Mesendoderm (in vitro differentiated cells): ENCODE results near the gene ECI2.
"Not testable (repeated sequence)": the region's sequence is repeated elsewhere in the genome, so short reads cannot be mapped to it uniquely, and the experiment has no call there.

Experiments
- DNase-seq: peaks from one replicate; pipeline ENCODE4 v3.0.0; 2013
- H2AK5ac ChIP-seq: 2 replicates; pipeline ENCODE4 v1.6.1; 2013; ENCODE audit warnings: low read length, inconsistent platforms
- H2BK120ac ChIP-seq: 2 replicates; pipeline ENCODE4 v1.6.1; 2013; ENCODE audit warnings: low read depth, mild to moderate bottlenecking, low read length, moderate library complexity, mixed read lengths
- H2BK15ac ChIP-seq: replicated peaks from 2 replicates; pipeline ENCODE4 v1.6.1; 2013; ENCODE audit warnings: low read depth, mild to moderate bottlenecking, moderate library complexity
- H2BK5ac ChIP-seq: 2 replicates; pipeline ENCODE4 v1.6.1; 2013; ENCODE audit warnings: low read length, inconsistent platforms
- H3K18ac ChIP-seq: 2 replicates; pipeline ENCODE4 v1.6.1; 2013; ENCODE audit warnings: mild to moderate bottlenecking, low read length, mixed read lengths
- H3K23ac ChIP-seq: one replicate; pipeline ENCODE4 v1.6.1; 2013; ENCODE audit warnings: low read length
- H3K27ac ChIP-seq: 2 replicates; pipeline ENCODE4 v1.5.1; 2013; ENCODE audit warnings: low read depth, mild to moderate bottlenecking, inconsistent platforms, low read length, moderate library complexity
- H3K27me3 ChIP-seq: 2 replicates; pipeline ENCODE4 v1.6.1; 2013; ENCODE audit warnings: low read length, control low read depth, mild to moderate bottlenecking, inconsistent platforms; ENCODE audit not compliant: insufficient read depth, poor library complexity
- H3K36me3 ChIP-seq: 2 replicates; pipeline ENCODE4 v1.6.1; 2013; ENCODE audit warnings: low read length, inconsistent platforms; ENCODE audit not compliant: control insufficient read depth, insufficient read depth
- H3K4ac ChIP-seq: one replicate; pipeline ENCODE4 v1.6.1; 2013; ENCODE audit warnings: low read depth, mild to moderate bottlenecking, low read length, moderate library complexity
- H3K4me1 ChIP-seq: 2 replicates; pipeline ENCODE4 v1.6.1; 2013; ENCODE audit warnings: low read depth, low read length, inconsistent platforms; ENCODE audit not compliant: control insufficient read depth
- H3K4me2 ChIP-seq: 2 replicates; pipeline ENCODE4 v1.6.1; 2013; ENCODE audit warnings: low read length
- H3K4me3 ChIP-seq: 2 replicates; pipeline ENCODE4 v1.5.1; 2013; ENCODE audit warnings: mild to moderate bottlenecking, low read length
- H3K56ac ChIP-seq: one replicate; pipeline ENCODE4 v1.6.1; 2013; ENCODE audit warnings: low read length
- H3K79me1 ChIP-seq: 2 replicates; pipeline ENCODE4 v1.6.1; 2013; ENCODE audit warnings: low read length, inconsistent platforms
- H3K79me2 ChIP-seq: 2 replicates; pipeline ENCODE4 v1.6.1; 2013; ENCODE audit warnings: mild to moderate bottlenecking, low read length; ENCODE audit not compliant: control insufficient read depth, insufficient read depth
- H3K9ac ChIP-seq: 2 replicates; pipeline ENCODE4 v1.6.1; 2013; ENCODE audit warnings: low read length, inconsistent platforms
- H4K5ac ChIP-seq: one replicate; pipeline ENCODE4 v1.6.1; 2013; ENCODE audit warnings: low read length
- H4K8ac ChIP-seq: one replicate; pipeline ENCODE4 v1.6.1; 2013; ENCODE audit warnings: low read depth, mild to moderate bottlenecking, control low read depth, low read length, moderate library complexity
- WGBS: extraction: QIAGEN DNeasy Blood & Tissue Kit; methylation state at CpG from one replicate; pipeline ENCODE4 v1.1.7; 2013; ENCODE audit warnings: low lambda C conversion rate, missing lambda C conversion rate; ENCODE audit not compliant: insufficient coverage; ENCODE audit errors: extremely low coverage; 5-methylcytosine and 5-hydroxymethylcytosine counted together

ECI2 gene

DNA sequence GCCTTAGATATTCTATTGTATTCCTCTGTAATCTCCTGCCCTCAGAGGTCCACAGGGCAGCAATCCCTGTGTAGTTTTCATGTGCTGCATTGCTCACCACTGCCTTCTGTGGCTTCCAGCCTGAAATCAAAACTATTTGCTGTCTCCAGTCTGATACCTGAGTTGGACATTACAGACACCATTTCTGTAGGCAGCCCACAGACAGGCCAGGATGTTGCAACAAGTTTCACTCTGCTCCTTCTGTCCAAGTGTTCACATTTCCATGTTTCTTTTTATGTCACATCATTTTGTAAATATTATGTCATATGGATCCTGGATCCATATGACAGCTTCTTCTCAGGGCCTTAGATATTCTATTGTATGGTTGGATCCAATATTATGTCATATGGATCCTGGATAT, 21.7 kb downstream of the ECI2 start:
- no peak overlapping the region for H2BK120ac ChIP-seq
- H3K23ac ChIP-seq, result no peak overlapping the region
- no peaks in the 10 kb centered on the region for H3K79me2 ChIP-seq
- DNase-seq, result no peak
- H2BK15ac ChIP-seq, result no peak overlapping the region
- H2AK5ac ChIP-seq, result no peak overlapping the region
- no peaks in the 10 kb centered on the region for H3K79me1 ChIP-seq
- H3K4me3 ChIP-seq, result no peak overlapping the region
- no peak overlapping the region for H4K5ac ChIP-seq
- peaks cover 3% of the 10 kb centered on the region for H3K36me3 ChIP-seq
- H3K4me2 ChIP-seq, result no peak overlapping the region
- H2BK5ac ChIP-seq, result no peak overlapping the region
- no peaks in the 10 kb centered on the region for H3K4me1 ChIP-seq
- no peaks in the 10 kb centered on the region for H3K27me3 ChIP-seq
- no peak overlapping the region for H3K56ac ChIP-seq
- no peak overlapping the region for H4K8ac ChIP-seq
- H3K4ac ChIP-seq, result no peak overlapping the region
- H3K27ac ChIP-seq, result no peak overlapping the region
- no peak overlapping the region for H3K9ac ChIP-seq
- no peak overlapping the region for H3K18ac ChIP-seq

DNA sequence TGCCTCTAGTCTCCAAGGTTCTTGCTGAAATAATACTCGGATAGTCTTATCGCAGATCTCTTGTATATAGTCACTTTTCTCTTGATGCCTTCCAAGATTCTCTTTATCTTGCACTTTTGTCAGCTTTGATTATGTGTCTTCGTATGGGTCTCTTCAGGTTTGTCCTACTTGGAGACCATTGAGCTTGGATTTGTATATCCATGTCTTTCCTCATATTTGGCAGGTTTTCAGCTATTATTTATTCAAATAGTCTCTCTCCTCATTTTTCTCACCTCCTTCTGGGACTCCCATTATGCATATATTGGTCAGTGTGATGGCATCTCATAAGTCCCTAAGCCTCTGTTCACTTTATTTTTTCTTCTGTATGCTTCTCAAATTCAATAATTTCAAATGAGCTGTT, 23.0 kb downstream of the ECI2 start:
- Histone ChIP-seq H2AK5ac (no peak overlapping the region), H2BK5ac (no peak overlapping the region), H3K18ac (no peak overlapping the region), H2BK120ac (no peak overlapping the region), H4K8ac (no peak overlapping the region), H2BK15ac (no peak overlapping the region), H3K4me1 (no peaks in the 10 kb centered on the region), H3K79me2 (no peaks in the 10 kb centered on the region), H3K79me1 (no peaks in the 10 kb centered on the region), H3K4me3 (no peak overlapping the region), H3K23ac (no peak overlapping the region), H4K5ac (no peak overlapping the region), H3K27ac (no peak overlapping the region), H3K4me2 (no peak overlapping the region), H3K4ac (no peak overlapping the region), H3K56ac (no peak overlapping the region), H3K36me3 (peaks cover 3% of the 10 kb centered on the region), H3K9ac (no peak overlapping the region), H3K27me3 (no peaks in the 10 kb centered on the region)
- no peak for DNase-seq
- WGBS, result no CpG with 5 or more reads among the region's 3 CpGs

DNA sequence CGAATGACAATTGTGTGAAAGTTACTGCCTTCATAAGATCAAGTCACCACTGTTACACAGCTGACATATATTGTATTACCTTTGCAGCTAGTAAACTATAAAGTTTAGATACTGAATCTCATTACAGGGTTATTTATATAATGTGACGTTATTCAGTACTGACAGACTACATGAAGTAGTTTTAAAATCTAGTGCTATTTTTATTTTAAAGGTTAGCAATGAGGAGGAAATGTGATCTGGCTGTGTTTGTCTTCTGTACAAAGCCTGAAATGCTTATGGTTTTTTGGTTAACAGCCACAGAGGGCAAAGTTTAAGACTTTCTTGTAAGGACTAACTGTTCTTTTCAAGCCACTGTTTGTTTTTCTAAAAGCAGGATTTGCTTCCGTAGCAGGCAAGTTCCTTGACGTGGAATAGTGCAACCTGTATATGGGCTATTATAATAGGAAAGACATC, 26.0 kb downstream of the ECI2 start:
- not testable (repeated sequence) for H2BK120ac ChIP-seq, H4K8ac ChIP-seq, H3K36me3 ChIP-seq, H3K4me2 ChIP-seq, H3K23ac ChIP-seq, H3K4me1 ChIP-seq, H3K4ac ChIP-seq, H3K79me2 ChIP-seq, DNase-seq, H3K9ac ChIP-seq, H3K27ac ChIP-seq, H3K4me3 ChIP-seq, H2BK15ac ChIP-seq, H3K18ac ChIP-seq, H3K79me1 ChIP-seq, H3K27me3 ChIP-seq, H3K56ac ChIP-seq, H2AK5ac ChIP-seq, H2BK5ac ChIP-seq, H4K5ac ChIP-seq
- no CpG with 5 or more reads among the region's 4 CpGs for WGBS

DNA sequence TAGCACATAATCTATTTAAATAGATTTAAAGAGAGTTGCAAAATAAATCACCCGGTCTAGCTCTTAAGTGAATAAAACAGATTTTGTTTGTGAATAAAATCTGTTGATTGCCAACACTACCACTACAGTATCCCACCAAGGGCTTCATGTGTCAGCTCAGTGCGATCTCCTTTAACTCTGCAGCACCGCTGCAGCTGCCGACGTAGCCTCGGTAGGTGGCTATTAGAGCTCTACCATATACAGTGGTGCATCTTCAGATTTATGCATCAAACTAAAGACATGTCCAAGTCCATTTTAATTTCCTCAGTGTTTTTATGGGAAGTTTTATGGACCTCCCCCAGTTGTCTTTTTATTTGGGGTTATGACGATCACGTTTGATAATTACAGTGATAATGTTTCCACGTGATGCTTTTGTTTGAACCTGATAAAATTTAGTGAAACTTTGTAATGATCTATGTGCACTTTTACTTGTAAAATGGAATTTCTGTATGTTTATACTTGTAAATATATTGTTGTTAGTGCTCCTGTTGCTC, 26.7 kb downstream of the ECI2 start:
- Histone ChIP-seq H2AK5ac (no peak overlapping the region), H3K56ac (no peak overlapping the region), H4K8ac (no peak overlapping the region), H3K9ac (no peak overlapping the region), H2BK120ac (no peak overlapping the region), H3K4me2 (no peak overlapping the region), H4K5ac (no peak overlapping the region), H3K18ac (no peak overlapping the region), H3K79me1 (no peaks in the 10 kb centered on the region), H3K79me2 (no peaks in the 10 kb centered on the region), H3K27me3 (no peaks in the 10 kb centered on the region), H3K27ac (no peak overlapping the region), H2BK15ac (no peak overlapping the region), H3K23ac (no peak overlapping the region), H3K4me1 (no peaks in the 10 kb centered on the region), H3K4ac (no peak overlapping the region), H3K4me3 (no peak overlapping the region), H3K36me3 (no peaks in the 10 kb centered on the region), H2BK5ac (no peak overlapping the region)
- no peak for DNase-seq
- no CpG with 5 or more reads among the region's 9 CpGs for WGBS

DNA sequence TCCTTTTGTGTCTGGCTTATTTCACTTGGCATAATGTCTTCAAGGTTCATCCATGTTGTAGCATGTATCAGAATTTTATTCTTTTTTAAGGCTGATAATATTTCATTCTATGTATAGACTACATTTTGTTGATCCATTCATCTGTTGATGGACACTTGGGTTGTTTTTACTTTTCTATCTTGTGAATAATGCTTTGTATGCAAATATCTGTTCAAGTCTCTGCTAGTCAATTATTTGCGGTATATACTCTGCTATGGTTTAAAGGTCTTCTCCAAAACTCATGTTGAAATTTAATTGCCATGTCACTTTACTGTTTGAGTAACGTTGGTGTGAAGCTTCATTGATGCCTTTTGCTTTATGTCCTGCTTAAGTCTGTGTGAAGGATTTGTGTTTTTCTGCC, 27.5 kb downstream of the ECI2 start:
- WGBS, result no CpG with 5 or more reads among the region's 2 CpGs
- H3K4me1 ChIP-seq, result no peaks in the 10 kb centered on the region
- H3K4me2 ChIP-seq, result no peak overlapping the region
- no peak overlapping the region for H3K27ac ChIP-seq
- no peak overlapping the region for H3K18ac ChIP-seq
- no peak overlapping the region for H4K8ac ChIP-seq
- H2AK5ac ChIP-seq, result no peak overlapping the region
- no peak overlapping the region for H2BK120ac ChIP-seq
- no peak overlapping the region for H3K23ac ChIP-seq
- H3K27me3 ChIP-seq, result no peaks in the 10 kb centered on the region
- no peak overlapping the region for H2BK5ac ChIP-seq
- no peak overlapping the region for H4K5ac ChIP-seq
- no peak overlapping the region for H3K56ac ChIP-seq
- no peak overlapping the region for H3K9ac ChIP-seq
- H3K79me1 ChIP-seq, result no peaks in the 10 kb centered on the region
- no peak overlapping the region for H3K4ac ChIP-seq
- DNase-seq, result no peak
- no peaks in the 10 kb centered on the region for H3K79me2 ChIP-seq
- no peak overlapping the region for H3K4me3 ChIP-seq
- no peaks in the 10 kb centered on the region for H3K36me3 ChIP-seq
- no peak overlapping the region for H2BK15ac ChIP-seq

DNA sequence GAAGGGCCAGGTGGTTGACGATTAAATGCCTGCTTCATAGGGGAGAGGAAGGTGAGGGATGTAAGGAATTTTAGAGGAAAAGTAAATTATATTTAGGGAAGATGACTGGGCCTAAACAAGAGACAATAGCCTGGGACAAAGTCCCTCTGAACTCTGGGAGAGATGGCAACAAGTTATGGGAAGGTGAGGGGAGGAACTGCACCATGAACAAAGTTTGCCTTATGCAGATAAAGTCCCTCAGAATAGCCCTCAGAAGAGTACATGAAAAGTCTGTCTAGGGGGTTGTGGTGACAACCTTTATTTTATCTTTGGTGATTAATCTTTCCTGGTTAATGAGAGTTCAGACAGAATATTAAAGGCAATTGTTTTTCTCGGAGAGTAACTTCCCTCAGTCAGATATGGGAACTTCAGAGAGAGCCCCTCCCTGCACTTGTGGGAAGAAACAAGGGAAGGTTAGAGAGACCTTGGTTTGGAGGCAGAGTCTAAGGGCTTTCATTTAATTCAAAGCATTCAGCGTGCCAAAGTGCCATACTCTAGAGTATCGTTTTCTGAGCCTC, 29.3 kb downstream of the ECI2 start:
- no peaks in the 10 kb centered on the region for H3K4me1 ChIP-seq
- H3K18ac ChIP-seq, result no peak overlapping the region
- no peak overlapping the region for H4K5ac ChIP-seq
- H2AK5ac ChIP-seq, result no peak overlapping the region
- H3K9ac ChIP-seq, result no peak overlapping the region
- no peak overlapping the region for H2BK15ac ChIP-seq
- H3K56ac ChIP-seq, result no peak overlapping the region
- no peak overlapping the region for H3K27ac ChIP-seq
- no CpG with 5 or more reads among the region's 4 CpGs for WGBS
- H3K4me2 ChIP-seq, result no peak overlapping the region
- H4K8ac ChIP-seq, result no peak overlapping the region
- H2BK120ac ChIP-seq, result no peak overlapping the region
- DNase-seq, result no peak
- no peaks in the 10 kb centered on the region for H3K79me2 ChIP-seq
- H3K23ac ChIP-seq, result no peak overlapping the region
- H2BK5ac ChIP-seq, result no peak overlapping the region
- no peaks in the 10 kb centered on the region for H3K79me1 ChIP-seq
- no peaks in the 10 kb centered on the region for H3K36me3 ChIP-seq
- no peaks in the 10 kb centered on the region for H3K27me3 ChIP-seq
- no peak overlapping the region for H3K4me3 ChIP-seq
- H3K4ac ChIP-seq, result no peak overlapping the region
